HG03558 (cell line): Measurements from ENCODE around the gene PCNX2.
A peak's percentile ranks its signal among the peaks of the same experiment; 100 is the strongest.

Experiments used
- ATAC-seq: cut with Tn5 transposase; IDR thresholded peaks from one replicate; pipeline ENCODE4 v1.9.1; 2021; ENCODE audit warnings: moderate number of reproducible peaks; ENCODE audit not compliant: unreplicated experiment; ENCODE audit errors: extremely low read depth

PCNX2 gene

DNA sequence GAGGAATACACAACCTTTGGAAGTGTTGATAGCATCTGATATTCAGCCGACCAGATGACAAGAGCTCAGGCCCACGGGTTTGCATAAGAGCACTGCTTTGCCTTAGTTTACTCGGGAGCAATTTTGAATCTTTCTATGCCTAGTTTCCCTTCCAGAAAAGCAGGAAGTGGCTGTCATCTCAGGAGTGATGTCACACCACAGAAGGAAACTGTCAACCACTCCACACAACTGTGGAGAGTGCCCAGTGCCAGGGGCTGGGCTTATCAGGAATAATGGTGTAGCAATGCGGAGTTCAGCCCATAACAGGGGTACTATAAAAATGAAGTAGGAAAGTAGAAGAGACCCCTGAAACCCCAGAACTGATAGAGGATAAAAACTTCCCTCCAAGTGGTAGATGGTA lies 316.7 kb downstream of the PCNX2 start:
- ATAC-seq: no peak

DNA sequence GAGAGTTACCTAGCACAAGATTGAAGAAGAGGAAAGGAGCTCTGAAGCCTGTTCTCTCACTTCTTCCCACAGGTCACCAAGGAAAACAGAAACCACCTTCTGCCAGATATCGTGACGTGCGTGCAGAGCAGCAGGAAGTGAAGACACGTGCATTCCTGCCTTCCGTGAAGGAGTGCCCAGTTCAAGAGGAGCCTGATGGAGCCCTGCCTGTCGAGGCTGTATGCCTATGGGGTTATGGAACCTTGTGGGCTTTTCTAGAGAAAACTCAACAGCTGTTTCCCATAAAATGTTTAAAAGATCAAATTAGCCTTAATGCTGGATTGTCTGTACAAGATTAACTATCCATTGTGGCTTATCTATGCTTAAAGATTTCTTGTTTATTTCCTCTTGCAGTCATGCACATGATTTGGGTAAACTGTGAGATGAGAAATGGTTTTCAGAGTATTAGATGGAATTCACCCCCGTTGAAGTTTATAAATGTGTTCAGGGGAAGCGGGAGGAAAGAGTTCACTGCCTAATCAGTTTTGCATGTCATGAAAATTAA lies 317.4 kb downstream of the PCNX2 start:
- ATAC-seq: no peak

DNA sequence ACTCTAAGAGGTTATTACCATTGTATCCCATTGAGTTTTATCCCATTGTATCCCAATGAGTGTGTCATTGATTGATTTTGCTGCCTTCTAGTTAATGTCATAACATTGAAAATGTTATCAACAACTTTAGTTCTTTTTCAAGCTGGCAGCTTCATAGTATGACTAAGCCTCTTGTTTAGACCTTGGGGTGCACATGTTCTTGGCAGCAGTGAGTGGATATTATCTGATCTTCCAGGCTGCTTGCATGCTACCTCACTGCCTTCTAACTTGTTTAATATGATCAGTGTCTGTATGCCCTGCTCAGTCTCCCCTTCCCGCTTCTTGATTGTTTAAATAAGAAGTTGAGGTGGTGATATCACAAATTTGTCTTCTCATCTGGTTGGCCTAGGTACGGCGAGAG lies 320.6 kb downstream of the PCNX2 start:
- ATAC-seq: no peak

DNA sequence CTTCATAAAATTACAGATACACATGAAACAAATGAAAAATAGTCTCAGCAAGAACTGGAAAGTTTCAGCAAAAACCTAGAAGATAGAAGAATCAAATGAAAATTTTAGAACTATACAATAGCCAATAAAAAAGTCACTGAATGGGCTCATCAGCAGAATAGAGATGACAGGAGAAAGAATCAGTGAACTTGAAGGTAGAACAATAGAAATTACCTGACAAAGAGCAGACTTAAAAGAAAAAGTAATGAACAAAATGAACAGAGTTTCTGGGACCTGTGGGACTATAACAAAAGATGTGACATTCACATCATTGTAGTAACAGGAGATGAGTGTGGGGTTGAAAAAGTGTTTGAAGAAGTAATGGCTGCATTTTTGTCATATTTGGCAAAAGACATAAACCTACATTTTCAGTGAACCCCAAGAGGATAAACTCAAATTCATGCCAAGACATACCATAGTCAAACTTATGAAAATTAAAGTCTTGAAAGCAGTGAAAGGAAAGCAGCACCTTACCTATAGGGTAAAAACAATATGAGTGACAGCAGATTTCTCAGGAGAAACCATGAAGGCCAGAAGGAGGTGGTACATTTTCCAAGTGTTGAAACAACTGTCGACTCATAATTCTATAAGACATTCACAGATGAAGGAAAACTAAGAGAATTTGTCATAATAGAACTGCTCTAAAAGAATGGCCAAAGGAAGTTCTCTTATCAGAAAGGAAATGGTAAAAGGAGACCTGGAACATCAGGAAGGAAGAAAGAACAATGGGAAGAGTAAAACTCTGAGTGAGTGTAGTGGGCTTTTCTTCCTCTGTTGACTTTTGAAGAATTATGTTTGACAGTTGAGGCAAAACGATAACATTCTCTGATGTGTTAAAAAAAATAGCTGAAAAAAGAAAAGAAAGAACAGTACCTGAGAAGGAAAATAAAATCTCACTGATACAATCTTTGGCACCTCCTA lies 321.6 kb downstream of the PCNX2 start:
- no peak for ATAC-seq

DNA sequence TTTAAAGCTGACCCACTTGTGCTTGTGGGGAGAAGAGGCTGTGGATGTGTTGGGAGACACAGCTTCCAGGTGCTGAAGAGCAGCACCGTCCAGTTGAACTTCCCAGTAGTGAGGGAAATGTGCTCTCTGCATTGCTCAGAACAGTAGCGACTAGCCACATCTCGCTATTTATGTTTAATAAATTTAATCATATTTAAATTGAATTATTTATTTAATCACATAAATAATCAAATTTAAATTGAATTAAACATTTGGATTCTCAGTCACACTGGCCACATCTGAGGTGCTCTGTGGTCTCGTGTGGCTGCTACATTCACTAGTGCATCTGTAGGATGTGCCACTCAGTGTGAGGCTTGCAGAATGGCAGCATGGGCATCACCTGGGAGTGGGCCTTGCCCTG lies 325.0 kb downstream of the PCNX2 start:
- ATAC-seq: no peak

DNA sequence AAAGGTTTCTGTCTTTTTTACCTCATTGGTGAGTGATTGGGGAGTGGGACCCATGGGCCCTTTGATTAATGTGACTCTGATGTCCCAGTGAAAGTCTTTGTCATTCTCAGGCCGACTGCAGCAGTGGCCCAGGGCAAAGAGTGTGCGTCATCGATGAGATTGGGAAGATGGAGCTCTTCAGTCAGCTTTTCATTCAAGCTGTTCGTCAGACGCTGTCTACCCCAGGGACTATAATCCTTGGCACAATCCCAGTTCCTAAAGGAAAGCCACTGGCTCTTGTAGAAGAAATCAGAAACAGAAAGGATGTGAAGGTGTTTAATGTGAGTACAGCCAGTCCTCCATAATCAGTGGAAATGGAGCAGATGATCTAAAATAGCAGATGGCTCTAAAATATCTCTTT lies 325.7 kb downstream of the PCNX2 start:
- ATAC-seq: no peak

DNA sequence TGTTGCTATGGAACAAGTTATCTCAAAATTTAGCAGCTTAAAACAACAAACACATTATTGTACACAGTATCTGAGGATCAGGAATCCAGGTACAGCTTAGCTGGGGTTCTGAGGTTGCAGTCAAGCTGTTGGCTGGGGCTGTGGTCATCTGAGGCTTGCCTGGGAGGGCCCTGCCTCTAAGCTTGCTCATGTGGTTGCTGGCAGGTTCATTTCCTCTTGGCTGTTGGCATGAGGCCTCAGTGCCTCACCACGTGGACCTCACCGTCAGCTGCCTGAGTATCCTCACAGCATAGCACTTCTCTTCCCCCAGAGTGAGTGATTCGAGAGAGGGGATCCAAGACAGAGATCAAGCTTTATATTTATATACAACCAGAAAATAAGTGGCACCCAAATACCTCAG lies 326.6 kb downstream of the PCNX2 start:
- no peak for ATAC-seq

DNA sequence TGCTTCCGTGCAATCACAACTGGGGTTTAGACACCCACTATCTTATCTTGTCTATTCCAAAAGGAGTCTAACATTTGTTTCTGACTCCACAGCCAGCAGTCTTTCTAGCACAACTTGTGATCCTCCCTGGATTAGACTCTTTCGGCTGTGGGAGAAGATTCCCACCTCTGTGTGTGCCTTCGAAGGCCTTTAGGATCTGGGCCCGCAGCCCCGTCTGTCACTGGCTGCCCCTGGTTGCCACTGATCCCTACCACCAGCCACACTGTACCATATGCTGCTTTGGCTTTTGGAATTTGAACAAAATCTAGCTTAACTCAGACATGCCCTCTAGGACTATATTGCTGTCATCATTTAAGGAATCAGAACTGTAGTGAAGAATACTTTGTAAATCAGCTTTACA lies 327.1 kb downstream of the PCNX2 start:
- ATAC-seq: no peak

DNA sequence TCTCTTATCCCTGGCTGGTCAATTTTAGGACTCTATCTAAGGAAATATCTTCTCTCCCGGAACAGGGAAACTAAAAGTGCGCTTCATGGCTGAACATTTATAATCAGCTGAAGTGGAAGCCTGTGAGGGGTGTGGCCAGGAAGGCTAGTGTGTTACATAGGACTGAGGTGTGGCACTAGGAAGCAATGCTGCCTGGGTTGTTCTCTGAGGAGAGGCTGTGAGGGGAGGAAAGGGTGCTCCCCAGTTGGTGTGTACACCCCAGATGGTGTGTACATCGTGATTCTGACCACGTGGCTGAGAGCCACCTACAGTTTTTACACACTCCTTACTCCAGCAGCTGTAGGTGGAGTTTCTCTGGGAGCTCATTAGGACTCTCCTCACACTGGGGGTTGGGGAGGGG lies 328.9 kb downstream of the PCNX2 start:
- ATAC-seq: no peak

DNA sequence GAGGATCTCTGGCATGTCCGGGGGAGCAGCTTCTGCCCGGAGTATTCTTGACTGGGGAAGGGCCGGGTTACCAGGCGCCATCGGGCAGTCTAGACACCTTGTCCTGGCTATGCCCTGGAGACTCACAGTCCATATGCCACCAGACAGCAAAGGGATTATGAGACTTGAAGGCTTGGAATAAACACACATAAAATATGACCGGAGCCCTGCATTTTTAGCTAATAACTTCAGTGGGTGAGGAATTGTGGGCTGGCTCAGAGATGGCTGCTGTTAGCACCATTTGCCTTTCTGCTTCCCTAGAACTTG lies 329.7 kb downstream of the PCNX2 start:
- ATAC-seq: no peak

DNA sequence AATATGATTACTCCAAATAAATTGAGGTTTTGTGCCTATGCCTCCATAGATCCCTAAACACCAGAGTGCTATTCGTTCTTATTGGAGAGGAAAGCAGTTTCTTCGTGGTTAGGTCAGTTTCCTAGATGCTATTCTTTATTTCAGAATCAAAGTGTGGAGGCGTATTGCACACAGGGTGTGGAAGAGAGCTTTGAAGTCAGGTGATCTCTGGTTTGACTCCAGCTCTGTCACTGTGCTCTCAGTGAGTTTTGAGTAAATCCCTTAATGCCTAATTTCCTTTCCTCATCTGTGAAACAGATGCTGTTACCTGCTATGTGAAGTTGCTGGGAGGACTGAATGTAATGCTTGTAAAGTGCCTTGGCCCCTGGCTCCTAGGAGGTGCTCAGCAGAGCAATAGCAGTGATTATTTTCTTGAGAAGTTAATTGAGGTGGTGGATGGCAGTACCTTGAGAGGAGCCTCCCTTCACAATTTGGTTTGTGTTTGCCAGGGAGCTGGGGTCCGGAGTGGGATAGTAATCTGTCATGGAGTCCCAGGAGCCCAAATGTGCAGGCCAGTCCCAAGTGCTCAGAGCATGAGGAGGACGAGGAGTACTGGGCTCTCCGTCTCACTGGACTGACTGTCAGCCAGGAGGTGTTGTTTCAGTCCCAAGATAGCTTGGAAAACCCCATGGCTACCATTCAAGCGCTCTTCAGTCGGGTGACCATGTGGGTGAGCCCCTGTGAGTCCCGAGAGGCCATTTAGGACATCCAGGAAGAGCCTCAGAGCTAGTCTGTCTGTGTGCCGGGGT lies 330.2 kb downstream of the PCNX2 start:
- ATAC-seq: no peak

DNA sequence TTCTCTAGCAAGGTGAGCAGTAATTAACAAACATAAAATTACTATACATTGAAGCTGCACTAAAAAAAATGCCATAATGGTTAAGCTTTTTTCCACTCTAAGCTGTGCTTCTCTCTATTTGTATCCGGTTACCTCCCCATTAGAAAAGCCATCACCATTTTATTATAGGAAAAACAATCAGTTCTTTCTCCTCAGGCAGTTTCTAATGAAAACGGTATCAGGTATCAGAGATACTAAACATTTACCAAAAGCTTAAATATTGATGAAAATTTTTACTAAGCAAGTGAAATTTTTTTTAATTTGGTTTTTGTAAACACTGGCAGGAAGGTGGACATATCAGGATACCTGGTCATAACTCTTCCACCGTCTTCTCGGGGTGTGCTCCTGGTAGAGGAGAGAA lies 330.9 kb downstream of the PCNX2 start:
- ATAC-seq: no peak

DNA sequence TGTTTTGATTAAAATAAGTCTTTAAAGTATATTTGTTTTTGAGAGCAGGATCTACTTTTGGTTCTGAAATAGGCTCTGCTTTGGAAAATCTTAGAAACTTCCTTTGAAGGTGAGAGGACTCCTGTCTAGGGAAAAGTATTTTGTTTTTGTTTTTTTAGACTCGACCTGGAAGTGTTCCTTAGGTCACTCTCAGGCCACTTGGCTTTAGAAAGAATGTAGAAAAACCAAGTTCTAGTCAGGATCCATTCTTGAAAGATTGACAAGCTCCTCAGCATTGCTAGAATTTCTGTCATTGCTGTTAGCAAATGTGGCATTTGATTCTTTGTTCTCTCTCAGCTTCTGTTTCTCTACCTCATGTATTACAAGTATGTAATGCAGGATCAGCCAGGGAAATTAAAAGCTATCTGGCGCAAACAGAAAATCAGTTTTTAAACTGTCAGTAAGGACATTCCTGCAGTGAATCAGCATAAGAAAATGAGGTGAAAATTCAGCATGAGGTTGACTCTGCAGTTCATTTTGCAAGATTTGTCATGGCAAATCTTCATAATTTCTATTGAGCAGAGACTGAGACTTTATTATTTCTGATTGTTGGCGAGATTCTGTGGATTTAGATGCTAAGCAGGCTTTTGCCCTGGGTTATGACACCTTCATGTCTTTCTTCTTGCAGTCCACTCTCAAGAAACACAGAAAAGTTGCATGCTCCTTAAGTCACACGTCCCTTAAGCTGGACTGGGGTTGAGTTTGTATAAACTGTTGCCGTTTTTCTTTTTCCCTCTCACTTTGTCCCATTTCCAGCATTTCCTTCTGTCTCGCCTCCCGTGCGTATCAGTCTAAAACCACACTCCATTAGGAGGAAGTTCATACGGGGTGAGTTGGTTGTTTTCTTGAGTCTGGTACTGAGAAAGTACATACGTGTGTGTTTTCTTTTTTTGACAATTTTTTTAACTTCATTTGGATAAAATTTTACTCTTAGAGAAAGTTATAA lies 332.5 kb downstream of the PCNX2 start:
- no peak for ATAC-seq

DNA sequence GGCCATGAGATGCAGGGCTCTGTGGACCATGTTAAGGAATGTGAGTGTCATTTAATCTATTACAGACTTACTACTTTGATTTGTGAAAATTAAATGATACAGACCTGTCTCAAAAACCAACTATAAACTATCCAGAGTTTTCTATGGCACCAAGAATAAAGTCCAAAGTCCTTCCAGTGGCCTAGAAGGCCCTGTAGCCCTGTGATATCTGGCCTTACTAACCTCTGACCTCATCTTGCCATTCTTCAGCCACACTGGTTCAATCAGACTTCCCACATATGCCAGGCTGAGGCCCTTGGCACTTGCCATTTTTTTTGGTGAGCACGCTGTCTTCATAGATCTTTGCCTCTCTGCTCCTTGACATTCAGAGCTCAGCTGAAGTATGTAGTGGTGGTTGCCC lies 337.5 kb downstream of the PCNX2 start:
- ATAC-seq: no peak

DNA sequence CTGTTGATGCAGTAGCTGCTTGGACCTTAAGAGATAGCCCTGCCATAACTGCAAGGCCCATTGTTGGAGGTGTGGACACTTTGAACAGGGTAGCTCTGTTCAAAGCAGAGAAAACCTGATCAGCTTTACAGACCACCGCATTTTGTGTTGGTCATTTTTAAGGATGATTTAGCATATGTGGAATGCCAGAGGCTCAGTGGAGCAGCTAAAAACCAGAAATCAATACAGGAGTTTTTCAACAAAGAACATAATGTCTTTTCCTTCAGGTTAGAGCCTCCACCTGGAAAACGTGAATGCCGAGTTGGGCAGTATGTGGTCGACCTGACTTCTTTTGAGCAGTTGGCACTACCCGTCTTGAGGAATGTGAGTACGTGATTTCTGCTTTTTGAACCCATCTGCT lies 339.4 kb downstream of the PCNX2 start:
- ATAC-seq: no peak

DNA sequence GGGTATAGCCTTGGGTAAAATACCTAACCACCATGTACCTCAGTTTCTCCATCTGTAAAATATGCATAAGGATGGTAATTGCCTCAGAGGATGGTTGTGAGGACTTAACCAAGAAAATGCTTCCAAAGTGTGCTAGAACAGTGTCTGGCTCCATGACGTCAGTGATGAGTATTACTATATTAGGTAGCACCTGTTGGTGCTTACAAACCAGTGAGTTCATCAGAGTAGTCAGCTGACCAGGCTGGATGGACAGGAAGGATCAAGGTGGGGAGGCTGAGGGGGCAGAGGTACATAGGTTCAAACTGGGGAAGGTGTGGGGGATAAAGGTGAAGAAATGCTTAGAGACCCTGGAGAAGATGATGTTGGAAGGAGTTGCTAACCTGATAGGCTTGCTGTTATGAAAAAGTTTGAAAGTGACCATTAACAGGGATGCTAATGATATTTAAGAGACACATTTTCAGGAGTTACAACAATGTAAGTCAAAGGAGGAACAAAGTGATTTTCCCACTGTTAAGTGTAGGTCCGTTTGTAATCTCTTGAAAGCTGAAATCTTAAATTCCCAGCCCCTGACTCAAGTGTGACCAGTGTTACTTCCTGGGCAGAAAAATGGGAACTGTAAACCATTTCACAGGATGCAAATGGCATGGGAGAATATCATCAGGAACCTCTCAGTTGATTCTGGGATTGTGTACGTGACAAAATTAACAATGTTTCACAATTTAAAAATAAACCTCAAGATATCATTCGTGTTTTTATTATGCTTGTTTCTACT lies 340.7 kb downstream of the PCNX2 start:
- ATAC-seq: no peak

DNA sequence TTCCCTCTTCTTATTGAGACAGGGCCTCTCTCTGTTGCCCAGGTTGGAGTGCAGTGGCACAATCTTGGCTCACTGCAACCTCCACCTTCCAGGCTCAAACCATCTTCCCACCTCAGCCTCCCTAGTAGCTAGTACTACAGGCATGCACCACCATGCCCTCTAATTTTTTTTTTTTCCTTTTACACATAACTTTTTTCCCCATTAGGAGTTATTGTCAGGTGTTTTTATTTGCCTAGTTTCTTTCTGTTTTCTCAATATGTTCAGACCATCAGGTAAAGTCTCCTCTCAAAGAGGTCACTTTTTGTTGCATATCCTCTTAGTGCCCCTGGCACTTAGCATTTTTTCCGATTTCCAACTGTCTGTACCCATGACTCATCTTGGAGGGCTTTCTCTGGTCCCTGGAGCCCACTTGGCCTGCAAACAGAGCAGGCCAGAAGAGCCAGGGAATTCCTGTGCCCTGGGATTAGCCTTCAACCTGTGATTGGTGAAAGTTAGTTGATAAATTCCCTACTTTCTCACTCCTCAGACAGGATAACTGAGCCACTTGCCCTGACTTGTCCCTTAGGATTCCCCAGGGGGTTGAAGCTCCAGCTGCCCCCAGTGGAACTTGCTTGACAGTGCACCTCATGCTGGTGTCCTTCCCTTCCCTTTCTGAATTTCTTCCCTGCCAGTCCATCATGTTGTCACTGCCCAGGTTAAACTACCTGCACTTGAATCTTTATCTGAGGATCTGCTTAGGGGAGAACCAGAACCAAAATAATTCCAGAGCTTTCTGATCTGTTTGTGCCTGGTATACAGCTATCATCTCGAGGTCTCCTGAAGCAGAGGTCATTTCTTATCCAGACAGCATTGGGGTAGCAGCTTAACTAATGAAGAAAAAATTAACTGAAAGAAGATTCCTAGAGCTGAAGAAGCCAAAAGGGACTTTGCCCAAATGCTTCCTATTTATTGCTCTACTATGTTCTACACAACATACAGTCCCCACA lies 342.7 kb downstream of the PCNX2 start:
- ATAC-seq: peak; percentile 47

DNA sequence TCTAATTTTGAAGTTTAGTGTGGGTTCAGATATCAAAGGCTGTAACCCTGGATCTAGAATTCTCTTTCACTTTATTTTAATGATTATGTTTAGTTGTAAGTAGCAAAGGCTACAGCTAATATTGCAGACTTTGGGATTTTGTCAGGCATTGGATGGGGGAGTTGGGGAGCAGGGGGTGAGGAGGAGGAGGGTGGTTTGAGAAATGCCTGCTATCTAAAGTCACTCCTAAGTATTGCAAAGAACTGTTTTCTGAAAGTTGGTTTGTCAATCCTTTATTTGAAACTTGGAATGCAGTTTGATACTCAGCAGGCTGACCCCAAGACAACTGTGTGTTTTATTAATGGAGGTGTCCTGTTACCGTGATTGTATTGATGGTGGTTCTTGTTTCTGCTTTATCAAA lies 343.9 kb downstream of the PCNX2 start:
- no peak for ATAC-seq
